PC-3 (cell line): Measurements from ENCODE around the gene NPW.

Experiments
- EZH2 ChIP-seq: fragments of 300-600 bp; sonication (generic); IDR thresholded peaks from one replicate; pipeline ENCODE4 v1.6.1; 2017; ENCODE audit warnings: antibody characterized with exemption, mild to moderate bottlenecking, low read length; ENCODE audit not compliant: unreplicated experiment
- TF ChIP-seq, protein P1 (sequence below): fragments of 300-600 bp; sonication (generic); conservative IDR thresholded peaks from 2 replicates; pipeline ENCODE4 v1.5.1; 2017; ENCODE audit warnings: antibody characterized with exemption, low read depth, mild to moderate bottlenecking, low read length

DNA sequence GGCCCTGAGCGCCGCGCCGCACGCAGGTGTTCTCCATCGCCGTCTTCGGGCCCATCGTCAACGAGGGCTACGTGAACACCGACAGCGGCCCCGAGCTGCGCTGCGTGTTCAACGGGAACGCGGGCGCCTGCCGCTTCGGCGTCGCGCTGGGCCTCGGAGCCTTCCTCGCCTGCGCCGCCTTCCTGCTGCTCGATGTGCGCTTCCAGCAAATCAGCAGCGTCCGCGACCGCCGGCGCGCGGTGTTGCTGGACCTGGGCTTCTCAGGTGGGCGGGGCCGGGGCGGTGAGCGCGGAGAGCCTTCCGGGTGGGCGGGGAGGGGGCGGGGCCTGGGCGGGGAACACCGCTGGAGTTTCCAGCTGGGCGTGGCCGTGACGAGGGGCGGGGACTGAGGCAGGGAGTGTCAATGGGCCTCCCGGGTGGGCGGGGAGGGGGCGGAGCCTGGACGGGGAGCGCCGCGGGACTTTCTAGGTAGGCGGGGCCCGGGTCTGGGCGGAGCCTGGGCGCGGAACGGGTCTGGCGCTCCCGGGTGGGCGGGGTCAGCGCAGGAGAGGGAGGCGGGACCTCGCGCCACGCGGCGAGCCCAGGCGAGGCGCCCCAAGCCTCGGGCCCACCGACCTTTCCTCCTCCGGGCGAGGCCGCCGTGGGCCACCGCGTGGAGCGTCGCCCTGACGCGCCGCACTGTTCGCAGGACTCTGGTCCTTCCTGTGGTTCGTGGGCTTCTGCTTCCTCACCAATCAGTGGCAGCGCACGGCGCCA, 27.5 kb upstream of the NPW start:
- TF ChIP-seq EZH2, result no peak
- TF ChIP-seq, protein P1, sequence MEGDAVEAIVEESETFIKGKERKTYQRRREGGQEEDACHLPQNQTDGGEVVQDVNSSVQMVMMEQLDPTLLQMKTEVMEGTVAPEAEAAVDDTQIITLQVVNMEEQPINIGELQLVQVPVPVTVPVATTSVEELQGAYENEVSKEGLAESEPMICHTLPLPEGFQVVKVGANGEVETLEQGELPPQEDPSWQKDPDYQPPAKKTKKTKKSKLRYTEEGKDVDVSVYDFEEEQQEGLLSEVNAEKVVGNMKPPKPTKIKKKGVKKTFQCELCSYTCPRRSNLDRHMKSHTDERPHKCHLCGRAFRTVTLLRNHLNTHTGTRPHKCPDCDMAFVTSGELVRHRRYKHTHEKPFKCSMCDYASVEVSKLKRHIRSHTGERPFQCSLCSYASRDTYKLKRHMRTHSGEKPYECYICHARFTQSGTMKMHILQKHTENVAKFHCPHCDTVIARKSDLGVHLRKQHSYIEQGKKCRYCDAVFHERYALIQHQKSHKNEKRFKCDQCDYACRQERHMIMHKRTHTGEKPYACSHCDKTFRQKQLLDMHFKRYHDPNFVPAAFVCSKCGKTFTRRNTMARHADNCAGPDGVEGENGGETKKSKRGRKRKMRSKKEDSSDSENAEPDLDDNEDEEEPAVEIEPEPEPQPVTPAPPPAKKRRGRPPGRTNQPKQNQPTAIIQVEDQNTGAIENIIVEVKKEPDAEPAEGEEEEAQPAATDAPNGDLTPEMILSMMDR, result no peak
